Measurements from ENCODE around the gene STK24.

STK24 gene

GRCh38 chr13:98409281-98409680 is 167.6 kb downstream of the STK24 start:
- WGBS (ENCODE audit: insufficient coverage, insufficient read length) = no CpG with 5 or more reads among the region's 13 CpGs
- H3K9me3 ChIP-seq (ENCODE audit: control insufficient read depth, insufficient read depth, low read length) = no peaks in the 10 kb centered on the region
- H3K27me3 ChIP-seq (ENCODE audit: control insufficient read depth, insufficient read depth, low read length) = no peaks in the 10 kb centered on the region
- no peak overlapping the region for H3K27ac ChIP-seq (ENCODE audit: low read length)
- DNase-seq (ENCODE audit: low read depth, low spot score) = no peak
- H3K36me3 ChIP-seq (ENCODE audit: control insufficient read depth, insufficient read depth, low read length) = no peaks in the 10 kb centered on the region; the same call in 1 of the 2 replicates
- no peak overlapping the region for H3K4me3 ChIP-seq (ENCODE audit: low read length)
- H3K4me1 ChIP-seq (ENCODE audit: control insufficient read depth, insufficient read depth, low read length) = no peaks in the 10 kb centered on the region

DNA sequence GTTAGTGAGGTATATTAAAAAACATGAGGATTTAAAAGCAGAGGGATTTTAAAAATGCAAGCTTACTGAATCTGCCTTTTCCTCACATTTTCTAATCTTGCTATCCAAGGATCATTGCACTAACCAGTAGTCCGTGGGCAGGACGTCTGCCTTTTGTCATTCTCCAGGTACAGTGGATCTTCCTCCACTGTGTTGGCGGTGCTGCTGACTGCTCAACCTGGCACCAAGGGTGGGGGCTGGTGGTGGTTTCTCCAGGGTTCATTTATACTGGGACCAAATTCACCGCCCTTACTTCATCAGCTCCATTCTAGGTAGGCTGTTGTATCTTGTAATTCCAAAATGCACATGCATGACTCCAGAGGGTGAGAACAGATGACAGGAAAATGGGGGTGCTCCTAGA is 169.3 kb downstream of the STK24 start:
- Histone ChIP-seq H3K27me3 (ENCODE audit: control insufficient read depth, insufficient read depth, low read length) (no peaks in the 10 kb centered on the region), H3K4me3 (ENCODE audit: low read length) (no peak overlapping the region), H3K36me3 (ENCODE audit: control insufficient read depth, insufficient read depth, low read length) (peaks cover 2% of the 10 kb centered on the region; the same call in 1 of the 2 replicates), H3K9me3 (ENCODE audit: control insufficient read depth, insufficient read depth, low read length) (no peaks in the 10 kb centered on the region), H3K4me1 (ENCODE audit: control insufficient read depth, insufficient read depth, low read length) (no peaks in the 10 kb centered on the region), H3K27ac (ENCODE audit: low read length) (no peak overlapping the region)
- DNase-seq (ENCODE audit: low read depth, low spot score) = no peak
- WGBS (ENCODE audit: insufficient coverage, insufficient read length) = no CpG with 5 or more reads among the region's 4 CpGs

- Histone ChIP-seq H3K36me3 (ENCODE audit: control insufficient read depth, insufficient read depth, low read length) (peaks cover 2% of the 10 kb centered on the region; the same call in 1 of the 2 replicates), H3K27me3 (ENCODE audit: control insufficient read depth, insufficient read depth, low read length) (no peaks in the 10 kb centered on the region), H3K4me3 (ENCODE audit: low read length) (no peak overlapping the region), H3K9me3 (ENCODE audit: control insufficient read depth, insufficient read depth, low read length) (no peaks in the 10 kb centered on the region), H3K4me1 (ENCODE audit: control insufficient read depth, insufficient read depth, low read length) (no peaks in the 10 kb centered on the region), H3K27ac (ENCODE audit: low read length) (no peak overlapping the region)
- DNase-seq (ENCODE audit: low read depth, low spot score) = no peak
- no CpG with 5 or more reads among the region's 9 CpGs for WGBS (ENCODE audit: insufficient coverage, insufficient read length)
Observed at GRCh38 chr13:98406971-98407370, 169.9 kb downstream of the STK24 start.

- WGBS (ENCODE audit: insufficient coverage, insufficient read length) = no CpG with 5 or more reads among the region's 9 CpGs
- DNase-seq (ENCODE audit: low read depth, low spot score) = no peak
- Histone ChIP-seq H3K36me3 (ENCODE audit: control insufficient read depth, insufficient read depth, low read length) (peaks cover 2% of the 10 kb centered on the region; the same call in 1 of the 2 replicates), H3K4me3 (ENCODE audit: low read length) (no peak overlapping the region), H3K9me3 (ENCODE audit: control insufficient read depth, insufficient read depth, low read length) (no peaks in the 10 kb centered on the region), H3K27me3 (ENCODE audit: control insufficient read depth, insufficient read depth, low read length) (no peaks in the 10 kb centered on the region), H3K27ac (ENCODE audit: low read length) (no peak overlapping the region), H3K4me1 (ENCODE audit: control insufficient read depth, insufficient read depth, low read length) (no peaks in the 10 kb centered on the region)
Observed at GRCh38 chr13:98406427-98406826, 170.5 kb downstream of the STK24 start.

DNA sequence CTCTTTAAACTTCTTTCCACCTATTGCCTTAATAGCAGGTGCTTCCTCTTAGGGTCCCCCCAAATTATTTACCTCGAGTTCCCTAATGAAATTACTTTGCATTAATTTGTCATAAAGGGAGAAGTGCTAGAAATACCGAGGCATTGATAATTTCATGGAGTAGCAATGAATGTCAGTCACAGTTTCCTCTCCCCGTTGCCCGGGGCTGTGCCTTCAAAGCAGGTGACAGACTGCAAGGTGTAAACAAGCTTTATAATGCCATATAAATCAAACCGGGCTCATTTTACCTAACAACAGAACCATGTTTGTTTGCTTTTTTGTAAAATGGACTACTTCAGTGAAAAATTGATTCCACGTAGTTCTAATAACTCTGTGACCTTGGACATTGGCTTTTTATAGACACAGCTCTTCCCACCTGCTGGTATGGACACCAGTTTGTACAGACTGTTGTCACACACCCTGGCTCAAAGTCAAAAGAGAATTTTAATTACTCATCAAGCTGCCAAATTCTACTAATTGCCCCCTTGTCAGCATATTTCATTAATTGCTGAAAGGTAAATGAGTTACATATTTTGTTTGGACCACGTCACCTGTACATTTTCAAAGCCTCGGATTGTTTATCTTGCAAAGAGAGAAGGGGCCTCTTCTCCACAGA is 171.1 kb downstream of the STK24 start:
- Histone ChIP-seq H3K27me3 (ENCODE audit: control insufficient read depth, insufficient read depth, low read length) (no peaks in the 10 kb centered on the region), H3K4me1 (ENCODE audit: control insufficient read depth, insufficient read depth, low read length) (no peaks in the 10 kb centered on the region), H3K4me3 (ENCODE audit: low read length) (no peak overlapping the region), H3K27ac (ENCODE audit: low read length) (no peak overlapping the region), H3K9me3 (ENCODE audit: control insufficient read depth, insufficient read depth, low read length) (no peaks in the 10 kb centered on the region), H3K36me3 (ENCODE audit: control insufficient read depth, insufficient read depth, low read length) (peaks cover 2% of the 10 kb centered on the region; the same call in 1 of the 2 replicates)
- DNase-seq (ENCODE audit: low read depth, low spot score) = no peak
- no CpG with 5 or more reads among the region's 8 CpGs for WGBS (ENCODE audit: insufficient coverage, insufficient read length)

DNA sequence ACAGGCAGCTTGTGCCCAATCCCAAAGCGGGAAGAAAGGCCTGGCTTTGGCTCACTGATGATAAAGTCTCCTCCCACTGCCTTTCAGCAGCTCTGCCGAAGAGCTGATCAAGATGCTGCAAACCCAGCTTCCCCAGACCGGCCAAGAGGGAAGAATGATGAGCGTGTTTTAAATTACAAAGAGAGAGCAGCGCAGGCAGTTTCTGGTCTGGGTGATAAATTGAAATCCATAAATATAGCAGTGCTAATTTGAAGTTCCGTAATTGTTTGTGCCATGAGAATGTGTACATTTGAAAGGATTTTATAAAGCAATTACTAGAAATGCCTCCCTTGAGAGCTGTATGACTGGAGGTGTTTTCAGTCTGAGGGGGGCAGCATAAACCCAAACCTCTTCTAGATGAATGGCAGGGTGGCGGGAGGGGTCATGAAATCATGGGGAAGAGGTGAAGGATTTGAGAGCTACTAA is 171.8 kb downstream of the STK24 start:
- H3K27ac ChIP-seq (ENCODE audit: low read length) = no peak overlapping the region
- DNase-seq (ENCODE audit: low read depth, low spot score) = peak; percentile 18
- H3K9me3 ChIP-seq (ENCODE audit: control insufficient read depth, insufficient read depth, low read length) = no peaks in the 10 kb centered on the region
- H3K36me3 ChIP-seq (ENCODE audit: control insufficient read depth, insufficient read depth, low read length) = peaks cover 2% of the 10 kb centered on the region; the same call in 1 of the 2 replicates
- H3K4me1 ChIP-seq (ENCODE audit: control insufficient read depth, insufficient read depth, low read length) = no peaks in the 10 kb centered on the region
- H3K4me3 ChIP-seq (ENCODE audit: low read length) = no peak overlapping the region
- WGBS (ENCODE audit: insufficient coverage, insufficient read length) = no CpG with 5 or more reads among the region's 7 CpGs
- H3K27me3 ChIP-seq (ENCODE audit: control insufficient read depth, insufficient read depth, low read length) = no peaks in the 10 kb centered on the region

GRCh38 chr13:98403076-98403475 is 173.8 kb downstream of the STK24 start:
- no peaks in the 10 kb centered on the region for H3K27me3 ChIP-seq (ENCODE audit: control insufficient read depth, insufficient read depth, low read length)
- H3K9me3 ChIP-seq (ENCODE audit: control insufficient read depth, insufficient read depth, low read length) = no peaks in the 10 kb centered on the region
- WGBS (ENCODE audit: insufficient coverage, insufficient read length) = no CpG with 5 or more reads among the region's 2 CpGs
- DNase-seq (ENCODE audit: low read depth, low spot score) = no peak
- no peak overlapping the region for H3K27ac ChIP-seq (ENCODE audit: low read length)
- H3K36me3 ChIP-seq (ENCODE audit: control insufficient read depth, insufficient read depth, low read length) = peaks cover 2% of the 10 kb centered on the region; the same call in 1 of the 2 replicates
- H3K4me1 ChIP-seq (ENCODE audit: control insufficient read depth, insufficient read depth, low read length) = no peaks in the 10 kb centered on the region
- no peak overlapping the region for H3K4me3 ChIP-seq (ENCODE audit: low read length)

DNA sequence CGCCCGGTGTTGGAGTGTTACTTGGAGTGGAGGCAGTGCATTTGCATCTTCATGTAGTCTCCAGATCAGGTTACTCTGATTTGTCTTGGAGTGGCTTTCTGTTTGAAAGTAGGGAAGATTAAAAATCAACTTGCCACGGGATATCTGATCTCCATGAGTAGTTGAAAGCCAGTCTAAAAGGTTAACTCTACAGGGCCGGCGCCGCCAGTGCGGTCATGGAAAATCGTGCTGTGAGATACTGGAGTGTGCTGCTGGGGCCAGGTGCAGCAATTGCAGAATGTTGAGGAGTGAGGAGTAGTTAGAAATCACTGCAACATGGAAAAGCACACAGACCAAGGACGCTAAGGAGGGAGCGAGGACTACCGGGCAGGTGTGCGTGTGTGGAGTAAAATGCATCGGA is 175.0 kb downstream of the STK24 start:
- Histone ChIP-seq H3K4me1 (ENCODE audit: control insufficient read depth, insufficient read depth, low read length) (0 out of 2 replicates have a peak, but pooled peaks cover 2% of the 10 kb centered on the region), H3K27ac (ENCODE audit: low read length) (no peak overlapping the region), H3K4me3 (ENCODE audit: low read length) (no peak overlapping the region), H3K9me3 (ENCODE audit: control insufficient read depth, insufficient read depth, low read length) (no peaks in the 10 kb centered on the region), H3K36me3 (ENCODE audit: control insufficient read depth, insufficient read depth, low read length) (peaks cover 2% of the 10 kb centered on the region; the same call in 1 of the 2 replicates), H3K27me3 (ENCODE audit: control insufficient read depth, insufficient read depth, low read length) (no peaks in the 10 kb centered on the region)
- no peak for DNase-seq (ENCODE audit: low read depth, low spot score)
- WGBS (ENCODE audit: insufficient coverage, insufficient read length) = no CpG with 5 or more reads among the region's 13 CpGs

DNA sequence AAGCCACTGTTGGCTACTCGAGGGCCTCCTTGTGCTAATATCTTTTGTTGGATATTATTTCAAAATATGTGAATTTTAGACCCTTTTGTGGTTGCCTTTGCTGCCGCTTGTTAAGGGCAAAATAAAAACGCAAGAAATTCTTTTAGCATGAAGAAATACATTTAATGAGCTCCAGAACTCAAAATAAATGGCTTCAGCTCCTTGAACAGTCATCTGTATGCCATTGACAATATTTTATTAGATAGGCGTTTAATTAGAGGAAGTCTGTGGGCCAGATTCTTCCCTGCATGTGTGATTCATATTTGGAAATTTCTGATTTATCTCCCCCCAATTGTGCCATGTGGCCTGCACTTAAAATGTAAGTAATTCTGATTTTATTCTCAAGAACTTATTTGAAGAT is 177.2 kb downstream of the STK24 start:
- Histone ChIP-seq H3K27ac (ENCODE audit: low read length) (no peak overlapping the region), H3K36me3 (ENCODE audit: control insufficient read depth, insufficient read depth, low read length) (peaks cover 2% of the 10 kb centered on the region; the same call in 1 of the 2 replicates), H3K27me3 (ENCODE audit: control insufficient read depth, insufficient read depth, low read length) (no peaks in the 10 kb centered on the region), H3K4me1 (ENCODE audit: control insufficient read depth, insufficient read depth, low read length) (0 out of 2 replicates have a peak, but pooled peaks cover 2% of the 10 kb centered on the region), H3K9me3 (ENCODE audit: control insufficient read depth, insufficient read depth, low read length) (no peaks in the 10 kb centered on the region), H3K4me3 (ENCODE audit: low read length) (no peak overlapping the region)
- WGBS (ENCODE audit: insufficient coverage, insufficient read length) = no CpG with 5 or more reads among the region's 4 CpGs
- DNase-seq (ENCODE audit: low read depth, low spot score) = no peak

GRCh38 chr13:98398581-98398980 is 178.3 kb downstream of the STK24 start:
- no peak overlapping the region for H3K4me3 ChIP-seq (ENCODE audit: low read length)
- H3K27me3 ChIP-seq (ENCODE audit: control insufficient read depth, insufficient read depth, low read length) = no peaks in the 10 kb centered on the region
- no CpG with 5 or more reads among the region's 5 CpGs for WGBS (ENCODE audit: insufficient coverage, insufficient read length)
- no peak for DNase-seq (ENCODE audit: low read depth, low spot score)
- H3K27ac ChIP-seq (ENCODE audit: low read length) = no peak overlapping the region
- H3K4me1 ChIP-seq (ENCODE audit: control insufficient read depth, insufficient read depth, low read length) = 0 out of 2 replicates have a peak, but pooled peaks cover 2% of the 10 kb centered on the region
- no peaks in the 10 kb centered on the region; the same call in 1 of the 2 replicates for H3K36me3 ChIP-seq (ENCODE audit: control insufficient read depth, insufficient read depth, low read length)
- no peaks in the 10 kb centered on the region for H3K9me3 ChIP-seq (ENCODE audit: control insufficient read depth, insufficient read depth, low read length)

- no peaks in the 10 kb centered on the region for H3K27me3 ChIP-seq (ENCODE audit: control insufficient read depth, insufficient read depth, low read length)
- H3K27ac ChIP-seq (ENCODE audit: low read length) = no peak overlapping the region
- DNase-seq (ENCODE audit: low read depth, low spot score) = no peak
- whole genome bisulfite sequencing (ENCODE audit: insufficient coverage, insufficient read length) = no CpG with 5 or more reads among the region's 7 CpGs
- H3K36me3 ChIP-seq (ENCODE audit: control insufficient read depth, insufficient read depth, low read length) = no peaks in the 10 kb centered on the region; the same call in 1 of the 2 replicates
- H3K4me1 ChIP-seq (ENCODE audit: control insufficient read depth, insufficient read depth, low read length) = 0 out of 2 replicates have a peak, but pooled peaks cover 2% of the 10 kb centered on the region
- no peaks in the 10 kb centered on the region for H3K9me3 ChIP-seq (ENCODE audit: control insufficient read depth, insufficient read depth, low read length)
- H3K4me3 ChIP-seq (ENCODE audit: low read length) = no peak overlapping the region
Observed at GRCh38 chr13:98397861-98398260, 179.0 kb downstream of the STK24 start.

Data from iPS DF 6.9 (cell line).